UCSD-AML1 (cell line): ENCODE data around the gene DIMT1.

Source experiments
- DNase-seq: peaks from one replicate; lab custom pipeline; 2025; ENCODE audit not compliant: unreplicated experiment; lab: John Stamatoyannopoulos, UW

DIMT1 gene

GRCh38 chr5:62371409-62371808 lies 32.3 kb downstream of the DIMT1 start:
- DNase-seq: no peak

DNA sequence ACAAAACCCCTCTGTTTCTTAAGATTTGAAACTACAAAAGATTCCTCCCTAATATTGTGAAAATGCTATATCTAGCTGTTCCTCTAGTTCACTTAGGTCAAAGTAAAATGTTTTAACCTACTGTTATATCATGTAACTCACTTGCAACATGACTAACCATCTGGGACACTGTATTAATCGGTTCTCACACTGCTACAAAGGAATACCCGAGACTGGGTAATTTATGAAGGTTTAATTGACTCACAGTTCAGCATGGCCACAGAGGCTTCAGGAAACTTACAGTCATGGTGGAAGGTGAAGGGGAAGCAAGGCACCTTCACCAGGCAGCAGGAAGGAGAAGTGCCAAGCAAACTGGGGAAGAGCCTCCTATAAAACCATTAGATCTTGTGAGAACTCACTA lies 34.7 kb downstream of the DIMT1 start:
- DNase-seq: no peak

- no peak for DNase-seq
These were observed 41.0 kb downstream of the DIMT1 start for GRCh38 chr5:62362701-62363100.

GRCh38 chr5:62354028-62354874 lies 49.5 kb downstream of the DIMT1 start:
- DNase-seq: no peak

GRCh38 chr5:62348723-62349481 lies 54.8 kb downstream of the DIMT1 start:
- no peak for DNase-seq

DNA sequence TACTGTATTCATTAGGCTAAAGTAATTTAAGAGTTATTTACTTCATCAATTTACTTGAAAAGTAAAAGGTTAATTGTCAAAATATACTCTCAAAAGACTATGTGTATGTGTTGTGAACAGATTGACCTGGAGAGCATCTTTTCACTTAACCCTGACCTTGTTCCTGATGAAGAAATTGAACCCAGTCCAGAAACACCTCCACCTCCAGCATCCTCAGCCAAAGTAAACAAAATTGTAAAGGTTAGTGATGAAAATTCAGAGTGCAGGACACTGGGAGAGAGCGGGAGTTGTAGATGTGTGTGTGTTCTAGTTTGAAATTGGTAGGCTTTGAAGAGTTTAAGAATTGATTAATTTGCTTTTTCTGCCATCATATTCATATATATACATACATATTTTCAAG lies 55.8 kb downstream of the DIMT1 start:
- DNase-seq: no peak

GRCh38 chr5:62346748-62347147 lies 57.0 kb downstream of the DIMT1 start:
- no peak for DNase-seq

DNA sequence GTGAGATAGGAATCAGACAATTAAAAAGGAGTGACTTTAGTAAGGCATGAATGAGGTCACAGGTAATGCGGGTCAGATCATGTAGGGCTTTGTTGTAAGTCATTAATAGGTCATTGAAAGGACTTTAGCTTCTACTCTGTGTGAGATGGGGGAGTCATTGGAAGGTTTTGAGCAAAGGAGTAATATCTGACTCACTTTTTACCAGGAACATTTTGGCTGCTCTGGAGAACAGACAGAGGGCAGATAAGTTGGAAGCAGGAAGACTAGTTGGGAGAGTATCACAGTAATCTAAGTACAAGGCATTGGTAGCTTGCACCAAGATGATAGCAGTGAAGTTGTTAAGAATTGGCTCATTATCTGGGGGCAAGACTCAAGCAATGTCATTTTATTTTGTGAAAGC lies 60.3 kb downstream of the DIMT1 start:
- DNase-seq: no peak

GRCh38 chr5:62342476-62342837 lies 61.2 kb downstream of the DIMT1 start:
- no peak for DNase-seq

DNA sequence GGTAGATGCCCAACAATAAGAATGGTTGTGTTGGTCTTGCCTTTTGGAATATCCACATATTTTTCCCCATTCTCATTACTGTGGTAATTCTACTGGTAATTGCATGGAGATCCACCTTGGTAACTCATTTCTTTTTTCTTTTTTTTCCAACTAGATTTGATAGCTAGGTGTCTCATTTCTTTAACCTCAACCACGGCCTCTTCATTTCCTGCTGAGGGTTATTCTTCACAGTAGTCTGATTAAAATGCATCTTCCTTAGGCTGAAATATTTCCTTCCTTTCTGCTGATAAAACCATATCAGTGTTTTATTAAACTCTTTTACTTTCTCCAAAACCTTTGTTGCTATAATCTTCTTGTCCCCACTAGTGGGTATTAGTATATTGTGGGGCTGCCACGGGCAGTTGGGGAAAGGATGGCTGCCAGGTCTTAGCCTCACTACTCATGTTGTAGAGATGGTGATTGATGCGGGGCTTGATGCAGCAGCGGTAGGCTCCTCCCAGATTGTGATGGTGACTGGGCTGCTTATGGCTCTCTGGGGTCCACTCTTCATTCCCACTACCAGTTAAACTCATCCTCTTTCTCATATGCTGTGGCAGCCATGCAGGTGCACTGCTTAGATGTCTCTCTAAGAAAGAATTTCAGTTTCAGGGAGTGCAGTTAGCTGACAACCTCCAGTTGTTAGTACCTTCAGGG lies 61.8 kb downstream of the DIMT1 start:
- no peak for DNase-seq

GRCh38 chr5:62340979-62341378 lies 62.7 kb downstream of the DIMT1 start:
- no peak for DNase-seq

DNA sequence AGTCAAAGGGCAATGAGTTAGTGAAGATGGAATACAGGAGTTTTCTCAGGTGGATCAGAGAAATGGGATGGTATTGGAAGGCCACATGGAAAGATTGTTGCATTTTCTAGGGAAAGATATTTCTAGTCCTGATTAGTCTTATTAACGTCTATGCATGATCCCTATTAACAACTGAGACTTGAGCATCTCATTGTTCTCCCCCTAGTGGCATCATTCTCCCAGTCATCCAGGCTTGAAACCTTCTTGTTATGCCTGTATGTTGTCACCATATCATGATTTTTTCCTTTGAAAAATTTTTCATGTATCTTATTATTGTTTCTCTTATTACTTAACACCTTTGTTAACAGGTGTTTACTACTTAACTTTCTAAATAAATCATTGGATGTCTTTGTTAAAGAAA lies 63.3 kb downstream of the DIMT1 start:
- DNase-seq: no peak
